Loucy (cell line): ENCODE measurements around the gene HABP2.

Experiments
- EZH2phosphoT487 ChIP-seq: fragments of 200-600 bp; IDR thresholded peaks from 2 replicates; pipeline ENCODE4 v1.6.1; 2018; ENCODE audit warnings: antibody characterized with exemption, mild to moderate bottlenecking, moderate library complexity, borderline replicate concordance
- TF ChIP-seq, protein P1 (sequence below): fragments of 200-600 bp; sonication (generic); conservative IDR thresholded peaks from 2 replicates; pipeline ENCODE4 v1.5.1; 2014; ENCODE audit warnings: mild to moderate bottlenecking, antibody characterized with exemption, low read length

DNA sequence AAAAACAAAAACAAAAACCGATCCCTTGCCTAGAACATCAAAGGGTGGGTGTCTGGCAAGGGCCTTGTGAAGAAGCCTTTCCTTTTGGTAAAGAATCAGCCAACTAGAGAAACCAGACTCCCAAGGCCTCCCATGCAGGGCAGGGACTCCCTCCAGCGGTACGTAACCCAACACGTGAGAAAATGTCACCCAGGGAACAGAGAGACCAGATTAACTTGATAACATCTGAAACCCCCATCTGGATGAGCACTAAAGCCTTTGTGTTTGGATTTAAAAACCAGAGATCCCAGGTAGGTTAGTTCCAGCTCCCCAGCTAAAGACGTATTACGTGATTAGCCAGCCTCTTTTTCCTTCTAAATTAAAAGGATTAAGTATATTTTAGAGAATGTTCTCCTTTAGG, 3.0 kb upstream of the HABP2 start:
- TF ChIP-seq, protein P1, sequence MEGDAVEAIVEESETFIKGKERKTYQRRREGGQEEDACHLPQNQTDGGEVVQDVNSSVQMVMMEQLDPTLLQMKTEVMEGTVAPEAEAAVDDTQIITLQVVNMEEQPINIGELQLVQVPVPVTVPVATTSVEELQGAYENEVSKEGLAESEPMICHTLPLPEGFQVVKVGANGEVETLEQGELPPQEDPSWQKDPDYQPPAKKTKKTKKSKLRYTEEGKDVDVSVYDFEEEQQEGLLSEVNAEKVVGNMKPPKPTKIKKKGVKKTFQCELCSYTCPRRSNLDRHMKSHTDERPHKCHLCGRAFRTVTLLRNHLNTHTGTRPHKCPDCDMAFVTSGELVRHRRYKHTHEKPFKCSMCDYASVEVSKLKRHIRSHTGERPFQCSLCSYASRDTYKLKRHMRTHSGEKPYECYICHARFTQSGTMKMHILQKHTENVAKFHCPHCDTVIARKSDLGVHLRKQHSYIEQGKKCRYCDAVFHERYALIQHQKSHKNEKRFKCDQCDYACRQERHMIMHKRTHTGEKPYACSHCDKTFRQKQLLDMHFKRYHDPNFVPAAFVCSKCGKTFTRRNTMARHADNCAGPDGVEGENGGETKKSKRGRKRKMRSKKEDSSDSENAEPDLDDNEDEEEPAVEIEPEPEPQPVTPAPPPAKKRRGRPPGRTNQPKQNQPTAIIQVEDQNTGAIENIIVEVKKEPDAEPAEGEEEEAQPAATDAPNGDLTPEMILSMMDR = no peak
- no peak for TF ChIP-seq EZH2phosphoT487
